Left renal cortex interstitium (tissue), 4 donors: Measurements from ENCODE around the gene RBM4B. TPM values are rescaled to one million over a fixed set of nuclear protein-coding genes. Genes with fewer than 3 reads are reported as not detected.
A peak's percentile ranks its signal among the peaks of the same experiment; 100 is the strongest.

ENCODE experiments used
- DNase-seq, 4 donors: peaks; one replicate each; pipeline ENCODE4 v3.0.0-alpha.2; 2013; ENCODE audit warnings: low read depth in 4 of 4, low spot score in 2 of 4, missing footprints in 1 of 4
- polyA plus RNA-seq, 4 donors: library from polyadenylated mRNA; unstranded; fragments of 120-200 nt; gene quantifications; one replicate each; pipeline ENCODE4 v1.2.1, GENCODE V29; 2013; ENCODE audit not compliant: insufficient read length in 4 of 4

Gene RBM4B
- polyA plus RNA-seq, 4 donors: 59.9 to 84.2 (median 71.3) TPM

- no peak for DNase-seq
These were observed 11.2 kb upstream of the RBM4B start for GRCh38 chr11:66688561-66689534.

DNA sequence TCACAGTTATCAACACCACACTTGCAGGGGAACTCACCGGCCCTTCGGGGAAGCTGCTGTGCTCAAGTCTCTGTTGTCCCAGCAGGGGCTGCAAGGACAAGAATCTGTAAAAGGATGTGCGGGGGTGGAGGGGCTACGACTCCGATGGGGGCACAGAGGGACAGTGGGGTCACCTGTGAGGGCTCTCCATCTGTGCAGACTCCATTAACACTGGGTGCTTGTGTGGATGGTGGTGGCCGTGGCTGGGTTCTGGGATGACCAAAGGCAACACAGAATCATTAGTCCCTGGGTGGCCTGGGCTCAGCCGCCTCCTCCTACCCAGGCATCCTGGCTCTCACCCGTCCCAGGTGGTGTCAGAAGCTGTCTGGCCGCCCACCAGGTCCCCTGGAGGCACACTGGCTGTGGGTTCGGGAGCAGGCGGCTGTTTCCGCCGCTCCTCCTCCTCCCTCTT is 10.2 kb upstream of the RBM4B start:
- no peak for DNase-seq

- no peak for DNase-seq
These were observed 9.4 kb upstream of the RBM4B start for GRCh38 chr11:66686801-66687750.

DNA sequence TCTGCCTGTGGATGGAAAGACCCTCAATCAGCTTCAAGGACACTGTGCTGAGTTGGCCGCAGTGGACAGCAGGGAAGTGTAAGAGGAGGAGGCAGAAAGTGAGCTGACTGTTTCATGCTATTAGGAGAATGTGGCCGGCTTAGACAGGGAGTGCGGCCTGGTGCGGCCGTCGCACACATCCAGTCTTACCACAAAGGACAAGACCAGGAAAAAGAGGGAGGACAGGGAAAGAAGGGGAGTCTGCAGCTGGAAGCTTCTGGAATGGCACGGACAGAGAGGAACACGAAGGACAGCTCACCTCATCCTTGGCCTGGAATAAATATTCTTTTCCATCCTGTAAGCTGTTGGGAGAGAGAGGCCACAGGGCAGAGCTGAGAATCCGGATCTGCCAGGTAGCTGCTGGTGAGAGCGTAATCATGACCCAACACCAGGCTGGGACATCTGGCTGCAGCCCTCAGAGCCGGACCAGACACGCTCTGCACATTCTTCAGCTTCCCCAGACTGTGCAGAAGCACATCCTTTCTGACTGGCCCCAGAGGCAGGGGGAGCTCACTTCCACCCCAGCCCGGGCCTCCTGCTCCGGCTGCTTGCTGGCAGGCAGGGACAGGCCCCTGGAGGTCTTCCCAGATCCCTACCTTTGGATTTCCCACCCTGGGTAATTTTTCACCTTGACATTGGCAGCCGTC is 8.6 kb upstream of the RBM4B start:
- no peak for DNase-seq

DNA sequence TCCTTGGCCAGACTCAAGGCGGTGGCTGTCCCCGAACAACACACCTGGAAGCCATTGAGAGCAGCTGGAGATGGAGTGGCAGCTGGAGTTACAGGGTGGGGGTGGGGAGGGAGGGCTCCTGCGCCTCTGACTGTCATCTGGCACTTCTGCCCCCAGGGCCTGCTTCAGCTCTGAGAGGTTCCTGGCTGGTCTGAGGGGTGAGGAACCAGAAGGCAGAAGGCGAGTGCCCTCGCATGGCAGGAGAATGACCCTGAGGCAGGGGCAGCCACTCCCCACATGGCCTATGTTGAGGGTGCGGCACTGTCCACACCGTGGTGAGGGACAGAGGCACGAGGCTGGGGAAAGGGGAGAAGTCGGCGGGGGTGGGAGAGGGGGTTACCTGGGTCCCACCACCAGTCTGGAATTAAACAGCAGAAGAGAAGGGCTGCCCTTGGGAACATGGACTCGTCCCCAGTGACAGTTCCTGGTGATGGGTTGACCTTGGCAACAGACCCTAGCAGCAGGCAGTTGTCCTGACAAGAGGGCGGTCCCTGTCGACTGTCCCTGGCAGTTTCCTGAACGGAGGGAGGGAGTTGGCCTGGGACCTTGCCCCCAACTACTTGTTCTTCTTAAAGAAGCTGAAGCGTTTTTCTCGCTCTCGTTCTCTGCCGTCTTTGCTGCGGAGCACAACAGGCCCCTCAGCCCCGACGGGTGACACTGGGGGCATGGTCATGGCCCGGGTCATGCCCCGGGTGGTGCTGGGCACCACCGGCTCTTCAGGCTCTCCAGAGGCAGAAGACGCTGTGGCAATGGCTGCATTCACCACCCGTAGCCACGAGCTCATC is 7.8 kb upstream of the RBM4B start:
- no peak for DNase-seq

DNA sequence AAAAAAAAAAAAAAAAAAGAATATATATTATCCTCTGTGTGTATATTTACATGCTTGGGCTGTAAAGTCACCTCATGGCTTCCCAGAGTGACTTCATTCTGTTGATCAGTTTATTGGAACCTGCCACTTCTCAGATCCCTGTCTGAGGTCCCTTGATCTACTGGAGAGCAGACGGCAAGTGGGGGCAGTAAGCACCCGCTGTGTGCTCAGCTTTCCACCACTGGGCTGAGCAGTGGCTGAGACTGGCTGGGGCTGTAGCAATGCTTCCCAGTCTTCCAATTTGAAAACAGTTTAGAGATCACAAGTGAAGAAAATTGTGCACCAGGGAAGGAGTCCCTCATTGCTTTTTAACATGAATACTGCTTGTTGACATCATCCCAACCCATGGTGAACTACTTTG is 6.9 kb upstream of the RBM4B start:
- no peak for DNase-seq

DNA sequence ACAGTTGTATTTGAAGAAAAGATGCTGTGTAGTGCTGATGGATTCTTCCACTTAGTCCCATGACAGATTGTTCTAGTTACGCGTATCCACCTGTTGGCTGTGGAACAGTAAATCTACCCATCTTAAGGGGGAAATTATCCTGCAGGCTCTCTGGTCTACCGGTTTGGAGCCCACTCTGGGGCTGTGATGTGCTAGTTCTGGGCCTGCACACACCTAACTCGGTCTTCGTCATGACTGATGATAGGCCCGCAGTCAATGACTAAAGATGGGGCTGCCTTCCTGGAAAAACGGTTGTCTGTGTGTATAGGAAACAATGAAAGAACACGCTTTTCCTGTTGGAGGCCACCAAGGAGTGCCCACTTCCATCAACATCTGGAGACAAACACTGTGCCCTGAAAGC is 6.2 kb upstream of the RBM4B start:
- DNase-seq: no peak

- no peak for DNase-seq
These were observed 3.4 kb upstream of the RBM4B start for GRCh38 chr11:66680966-66681645.

- peak in 1 of 4 donors; percentile 27 for DNase-seq
These were observed 622 bp downstream of the RBM4B start for GRCh38 chr11:66676931-66677598.

DNA sequence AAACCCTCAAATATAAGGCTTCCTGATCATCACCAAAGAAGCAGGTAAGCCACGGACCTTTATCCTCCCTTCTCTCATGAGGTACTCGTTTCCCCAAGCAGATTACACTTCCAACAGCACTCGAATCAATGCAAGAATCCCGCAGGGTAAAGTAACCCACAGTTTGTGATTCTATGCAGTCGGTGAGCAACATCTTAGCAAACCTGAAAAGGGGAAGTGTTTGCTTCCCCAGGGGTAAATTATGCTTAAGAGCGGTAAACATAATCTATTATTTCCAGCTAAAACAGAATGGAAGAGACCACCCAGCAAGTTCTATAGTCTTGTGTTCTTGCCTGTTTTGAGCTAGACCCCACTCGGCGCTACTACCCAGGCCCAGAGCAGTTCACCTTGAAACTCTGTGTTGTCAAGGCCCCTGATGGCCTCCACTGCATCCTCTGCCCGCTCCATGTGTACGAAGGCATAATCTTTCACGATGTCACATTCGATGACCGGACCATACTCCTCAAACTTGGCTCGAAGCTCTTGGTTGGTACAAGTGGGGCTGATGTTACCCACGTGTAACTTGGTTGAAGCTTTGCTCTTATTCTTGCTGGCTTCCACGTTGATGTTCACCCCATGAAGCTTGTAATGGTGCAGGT is 1.3 kb downstream of the RBM4B start:
- DNase-seq: no peak

DNA sequence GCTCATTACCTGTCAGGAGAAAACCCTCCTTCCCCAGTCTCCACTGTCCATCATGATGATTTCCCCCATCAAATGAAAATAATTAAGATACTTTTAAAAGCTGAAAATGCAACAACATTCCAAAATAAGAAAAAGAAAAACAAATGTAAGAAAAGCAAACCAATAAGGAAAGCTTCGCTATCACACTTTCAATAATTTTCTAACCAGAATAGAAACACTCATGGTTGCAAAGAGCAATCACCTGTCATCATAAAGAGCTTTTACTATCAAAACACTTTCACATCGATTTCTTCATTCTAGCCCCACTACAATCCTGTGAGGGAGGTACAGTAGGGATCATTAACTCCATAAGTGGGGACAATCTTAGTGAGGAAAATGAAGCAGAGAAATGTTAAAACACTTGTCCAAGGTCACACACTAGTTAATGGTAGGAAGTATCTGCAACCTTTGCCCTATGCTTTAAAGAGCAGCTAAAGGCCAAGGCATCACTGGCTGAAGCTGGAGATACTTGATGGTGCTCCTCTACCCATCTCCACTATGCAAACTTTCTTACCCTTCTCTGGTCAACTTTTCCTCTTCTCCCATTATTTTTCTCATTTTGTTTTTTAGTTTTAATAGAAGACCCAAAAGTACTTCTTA is 2.6 kb downstream of the RBM4B start:
- no peak for DNase-seq

DNA sequence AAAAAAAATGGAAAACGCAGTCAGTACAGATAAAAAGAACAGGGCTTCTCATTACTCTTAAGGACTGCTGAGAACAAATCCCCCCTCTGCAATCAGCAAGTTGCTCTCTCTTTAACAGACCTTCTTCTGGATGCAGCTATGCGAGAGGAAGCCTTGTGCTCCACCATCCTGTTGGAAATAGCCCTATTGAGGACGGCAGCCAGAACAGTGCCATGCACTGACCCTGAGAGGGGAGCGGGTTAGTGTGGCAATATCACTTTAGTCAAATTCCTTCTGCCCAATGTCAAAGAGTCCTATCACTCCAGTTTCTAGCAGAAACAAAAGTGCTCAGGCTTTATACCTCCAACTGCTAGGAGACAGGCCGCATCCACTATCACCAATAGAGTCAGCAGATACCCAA is 6.9 kb downstream of the RBM4B start:
- no peak for DNase-seq

DNA sequence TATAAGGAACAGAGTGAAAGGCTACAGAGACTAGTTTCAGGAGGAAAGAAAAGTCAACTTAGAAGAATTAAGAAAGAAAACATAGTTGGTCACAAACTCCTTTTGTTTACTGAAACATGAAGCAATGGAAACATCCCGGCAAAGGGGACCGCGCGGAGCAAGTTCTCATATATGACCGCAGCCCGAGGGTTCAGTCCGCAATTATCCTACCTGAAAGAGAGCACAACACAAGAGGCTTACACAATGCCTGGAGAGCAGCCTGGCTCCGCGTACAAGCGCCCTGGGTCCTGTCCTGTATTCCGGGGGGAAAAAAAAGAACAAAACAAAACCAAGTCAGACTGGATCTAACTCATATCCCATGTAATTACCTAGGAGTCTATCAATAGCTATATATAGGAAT is 12.3 kb downstream of the RBM4B start:
- DNase-seq: no peak

GRCh38 chr11:66663741-66664296 is 13.9 kb downstream of the RBM4B start:
- DNase-seq: no peak

DNA sequence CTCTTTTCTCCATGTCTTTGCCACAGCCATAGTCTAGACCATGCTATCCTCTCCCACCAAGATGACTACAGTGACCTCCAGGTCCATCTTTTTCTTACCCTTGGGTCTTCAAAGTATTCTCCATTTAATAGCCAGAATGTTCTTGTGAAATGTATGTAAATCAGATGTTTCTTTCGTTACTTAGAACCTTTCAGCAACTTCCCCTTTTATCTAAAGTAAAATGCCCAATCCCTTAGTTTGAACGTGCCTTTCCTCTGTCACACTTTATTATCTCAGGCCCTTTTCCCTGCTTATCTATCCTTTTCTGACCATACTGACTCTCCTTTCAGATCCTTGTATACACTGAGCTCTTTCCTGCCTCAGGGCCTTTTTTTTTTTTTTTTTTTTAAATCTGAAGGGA is 17.9 kb downstream of the RBM4B start:
- DNase-seq: no peak

GRCh38 chr11:66653123-66653522 is 24.6 kb downstream of the RBM4B start:
- DNase-seq: no peak

DNA sequence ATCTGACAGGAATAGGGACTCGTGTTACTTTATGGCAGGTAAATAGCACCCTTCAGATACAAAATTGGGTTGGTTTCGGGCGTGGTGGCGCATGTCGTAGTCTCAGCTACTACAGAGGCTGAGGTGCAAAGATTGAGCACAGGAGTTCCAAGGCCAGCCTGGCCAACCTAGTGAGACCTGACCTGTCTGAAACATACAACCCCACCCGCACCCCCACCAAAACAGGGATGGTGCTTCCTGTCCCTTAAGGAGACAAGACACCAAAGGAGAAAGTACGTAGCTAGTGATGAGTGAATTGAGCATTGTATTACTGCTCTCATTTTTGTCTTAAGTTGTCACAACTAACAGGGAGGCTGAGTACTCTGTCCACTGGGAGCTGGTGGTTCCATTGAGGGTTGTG is 25.0 kb downstream of the RBM4B start:
- no peak for DNase-seq
